BJ (cell line): ENCODE measurements around the gene TREM2. TPM values are rescaled to one million over a fixed set of nuclear protein-coding genes. Genes with fewer than 3 reads are reported as not detected.

Source experiments
- CTCF ChIA-PET: fragments of 350-600 bp; formaldehyde crosslinking; extraction: SDS; loops from one replicate; lab custom pipeline; 2021; ENCODE audit warnings: antibody characterized with exemption, inconsistent platforms; lab: Yijun Ruan, JAX
- POLR2A ChIA-PET: fragments of 300-600 bp; sonication (Branson Sonifier 250); formaldehyde crosslinking; extraction: SDS; loops from one replicate; lab custom pipeline; 2021; ENCODE audit warnings: antibody characterized with exemption; lab: Charles Lee
- DNase-seq: peaks from one replicate; pipeline ENCODE4 v3.0.0-alpha.2; 2011; ENCODE audit warnings: low read depth
- H3K27me3 ChIP-seq: 2 replicates; pipeline ENCODE4 v1.6.0; 2011; ENCODE audit warnings: low read length; ENCODE audit not compliant: control insufficient read depth, insufficient read depth
- H3K36me3 ChIP-seq: 2 replicates; pipeline ENCODE4 v1.5.1; 2011; ENCODE audit warnings: low read length; ENCODE audit not compliant: control insufficient read depth, insufficient read depth
- H3K4me3 ChIP-seq: 2 replicates; pipeline ENCODE4 v1.5.1; 2011; ENCODE audit warnings: low read depth, mild to moderate bottlenecking, control low read depth, low read length
- polyA plus RNA-seq: library from polyadenylated mRNA; depleted of rRNA; stranded (reverse); fragments of >200 nt; gene quantifications from 2 replicates; pipeline ENCODE4 v1.2.3, GENCODE V29; 2011
- TF ChIP-seq, protein P1 (sequence below): IDR thresholded peaks from 2 replicates; pipeline ENCODE4 v1.5.1; 2011; ENCODE audit warnings: low read depth, mild to moderate bottlenecking, control low read depth, inconsistent platforms, low read length, moderate library complexity; ENCODE audit not compliant: insufficient read depth

The TREM2 gene
- polyA plus RNA-seq, 1 experiment = not detected

DNA sequence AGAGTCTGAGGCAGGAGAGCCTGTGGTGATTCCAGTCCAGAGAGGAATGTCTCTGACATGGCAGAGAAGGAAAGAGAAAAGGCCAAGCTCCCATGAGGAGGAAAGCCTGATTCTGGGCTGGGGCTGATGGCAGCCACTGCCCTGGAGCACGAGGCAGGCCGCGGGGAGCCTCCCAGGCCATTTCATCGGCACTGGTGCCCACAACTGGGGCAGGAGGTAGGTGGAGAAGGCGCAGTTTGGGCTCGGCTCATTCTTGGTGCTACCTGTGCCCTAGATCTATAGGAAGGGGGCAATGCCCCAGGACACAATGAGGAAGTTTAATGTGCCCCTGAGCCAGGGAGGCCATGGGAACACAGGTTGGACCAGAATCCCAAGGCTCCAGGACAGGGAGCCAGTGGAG lies 6.1 kb downstream of the TREM2 start:
- Histone ChIP-seq H3K4me3 (no peak overlapping the region), H3K27me3 (peaks cover 4% of the 10 kb centered on the region), H3K36me3 (no peaks in the 10 kb centered on the region)
- ChIA-PET POLR2A (no interaction called here), CTCF (interaction anchor here (1.7 kb wide), 1 partner anchor 25 kb away, joined by 5 read pairs; no protein-coding TSS in a partner anchor)
- DNase-seq = no peak
- TF ChIP-seq, protein P1, sequence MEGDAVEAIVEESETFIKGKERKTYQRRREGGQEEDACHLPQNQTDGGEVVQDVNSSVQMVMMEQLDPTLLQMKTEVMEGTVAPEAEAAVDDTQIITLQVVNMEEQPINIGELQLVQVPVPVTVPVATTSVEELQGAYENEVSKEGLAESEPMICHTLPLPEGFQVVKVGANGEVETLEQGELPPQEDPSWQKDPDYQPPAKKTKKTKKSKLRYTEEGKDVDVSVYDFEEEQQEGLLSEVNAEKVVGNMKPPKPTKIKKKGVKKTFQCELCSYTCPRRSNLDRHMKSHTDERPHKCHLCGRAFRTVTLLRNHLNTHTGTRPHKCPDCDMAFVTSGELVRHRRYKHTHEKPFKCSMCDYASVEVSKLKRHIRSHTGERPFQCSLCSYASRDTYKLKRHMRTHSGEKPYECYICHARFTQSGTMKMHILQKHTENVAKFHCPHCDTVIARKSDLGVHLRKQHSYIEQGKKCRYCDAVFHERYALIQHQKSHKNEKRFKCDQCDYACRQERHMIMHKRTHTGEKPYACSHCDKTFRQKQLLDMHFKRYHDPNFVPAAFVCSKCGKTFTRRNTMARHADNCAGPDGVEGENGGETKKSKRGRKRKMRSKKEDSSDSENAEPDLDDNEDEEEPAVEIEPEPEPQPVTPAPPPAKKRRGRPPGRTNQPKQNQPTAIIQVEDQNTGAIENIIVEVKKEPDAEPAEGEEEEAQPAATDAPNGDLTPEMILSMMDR = no peak

DNA sequence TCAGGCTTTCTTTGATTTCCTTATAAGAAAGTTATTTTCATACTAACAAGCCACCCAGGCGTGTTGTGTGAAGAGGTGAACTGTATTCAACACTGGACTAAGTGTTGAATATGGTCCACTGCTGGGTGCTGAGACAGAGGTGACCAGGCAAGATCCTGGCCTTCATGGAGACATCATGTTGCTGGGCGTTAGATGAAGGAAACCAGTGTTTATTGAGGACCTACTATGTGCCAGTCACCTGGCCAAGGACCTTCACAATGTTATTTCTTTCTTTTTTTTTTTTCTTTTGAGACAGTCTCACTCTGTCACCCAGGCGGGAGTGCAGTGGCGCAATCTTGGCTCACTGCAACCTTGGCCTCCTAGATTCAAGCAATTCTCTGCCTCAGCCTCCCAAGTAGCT lies 6.9 kb downstream of the TREM2 start:
- ChIA-PET POLR2A (no interaction called here), CTCF (no interaction called here)
- no peak for DNase-seq
- peaks cover 4% of the 10 kb centered on the region for H3K27me3 ChIP-seq
- H3K36me3 ChIP-seq = no peaks in the 10 kb centered on the region
- no peak overlapping the region for H3K4me3 ChIP-seq
- TF ChIP-seq, protein P1 = no peak

DNA sequence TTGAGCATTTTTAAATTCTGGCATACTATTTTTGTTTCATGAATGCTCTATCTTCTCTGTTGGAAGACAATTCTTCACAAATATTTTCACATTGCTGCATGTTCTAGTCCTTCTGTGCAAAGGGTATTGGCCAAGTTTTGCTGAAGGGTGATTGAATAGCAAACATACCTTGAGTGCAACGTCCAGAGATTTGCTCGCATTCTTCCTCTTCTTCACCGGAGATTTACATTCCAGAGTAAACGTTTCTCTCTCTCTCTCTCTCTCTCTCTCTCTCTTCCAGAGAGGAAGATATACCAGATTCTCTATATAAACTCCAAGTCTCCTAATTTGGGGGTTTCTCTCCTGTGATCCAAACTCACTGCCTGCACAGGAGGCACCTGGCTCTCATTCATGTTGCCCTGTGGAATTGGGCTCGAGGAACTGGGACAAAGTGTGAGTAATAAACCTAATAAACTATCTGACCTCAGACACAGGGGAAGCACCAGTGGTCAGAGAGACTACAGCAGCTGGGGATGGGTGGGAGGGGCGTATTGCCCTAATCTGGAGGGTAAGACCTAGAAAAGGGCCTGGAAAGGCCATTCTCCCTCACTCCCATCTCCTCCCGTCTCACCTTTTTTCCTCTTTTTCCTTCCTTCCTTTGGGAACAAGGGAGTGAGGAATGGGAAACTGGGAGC lies 7.6 kb downstream of the TREM2 start:
- Histone ChIP-seq H3K27me3 (peaks cover 3% of the 10 kb centered on the region), H3K4me3 (no peak overlapping the region), H3K36me3 (no peaks in the 10 kb centered on the region)
- DNase-seq = no peak
- CTCF ChIA-PET = no interaction called here
- POLR2A ChIA-PET = no interaction called here
- TF ChIP-seq, protein P1 = no peak

DNA sequence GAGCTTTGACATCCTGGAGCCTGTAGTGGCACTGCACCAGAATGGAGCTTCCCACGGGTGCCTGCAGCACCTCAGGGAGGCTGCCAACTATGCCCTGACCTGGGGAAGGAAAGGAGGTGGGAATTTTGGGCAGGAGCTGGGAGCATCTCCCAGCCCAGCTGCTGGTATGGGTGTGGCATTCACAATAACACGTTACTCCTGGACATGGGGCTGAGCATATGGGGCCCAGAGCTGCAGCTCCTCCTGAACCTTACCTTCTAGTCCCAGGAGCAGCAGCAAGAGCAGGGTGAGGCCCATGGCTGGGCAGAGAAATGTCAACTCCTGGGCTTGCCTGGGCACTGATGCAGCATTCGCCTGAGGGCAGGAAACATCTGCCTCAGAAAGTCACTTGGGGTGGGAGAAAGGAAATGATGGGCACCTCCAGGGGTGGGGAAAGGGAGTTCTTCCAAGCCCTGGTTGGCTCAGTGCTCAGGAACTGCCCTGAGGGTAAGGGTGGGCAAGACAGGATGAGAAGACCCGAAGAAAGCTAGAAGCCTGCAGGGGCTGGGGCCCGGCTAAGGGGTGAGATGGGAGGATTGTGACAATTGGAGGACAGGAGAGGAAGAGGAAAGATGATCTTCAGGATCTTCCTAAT lies 8.8 kb downstream of the TREM2 start, which contains the start of gene TREML1:
Gene TREML1 (minus strand): TSS at position 356 of the 634 bp plus-strand sequence. CDS start 59 bp downstream, at position 297.
- ChIA-PET POLR2A (no interaction called here), CTCF (interaction anchor here (1.2 to 1.4 kb wide), 2 partner anchors 34 to 62 kb away, joined by 3 read pairs; no protein-coding TSS in a partner anchor)

DNA sequence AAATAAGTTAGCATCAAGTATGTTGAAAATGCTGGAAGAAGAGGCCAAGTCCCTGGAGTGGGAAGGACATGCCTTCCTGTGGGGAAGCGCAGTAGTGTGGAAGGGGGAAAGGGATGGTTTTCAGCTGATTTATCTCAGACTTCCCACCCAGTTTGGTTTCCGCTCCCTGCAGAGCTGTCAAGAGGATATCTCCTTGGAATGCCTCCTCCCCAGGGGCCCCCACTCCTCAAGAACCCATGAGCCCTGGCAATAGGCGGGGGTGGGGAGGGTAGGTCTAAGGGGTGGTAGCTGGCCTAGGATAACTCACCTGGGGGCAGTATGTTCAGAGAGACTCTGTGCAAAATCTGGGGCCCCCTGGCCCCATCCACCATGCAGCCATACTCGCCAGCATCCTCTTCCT lies 9.5 kb downstream of the TREM2 start:
- TF ChIP-seq, protein P1 = no peak
- Histone ChIP-seq H3K36me3 (no peaks in the 10 kb centered on the region), H3K27me3 (peaks cover 3% of the 10 kb centered on the region; the same call in 1 of the 2 replicates), H3K4me3 (no peak overlapping the region)
- CTCF ChIA-PET = interaction anchor here (1.2 to 1.4 kb wide), 2 partner anchors 33 to 62 kb away, joined by 3 read pairs; no protein-coding TSS in a partner anchor
- no peak for DNase-seq
- POLR2A ChIA-PET = no interaction called here

More for the DNA sequence above, 8.8 kb downstream of the TREM2 start, which contains the start of gene TREML1:
- Histone ChIP-seq H3K36me3 (no peaks in the 10 kb centered on the region), H3K4me3 (no peak within 1 kb of the TSS), H3K27me3 (peaks cover 3% of the 10 kb centered on the region; the same call in 1 of the 2 replicates)
- no peak for DNase-seq
- TF ChIP-seq, protein P1 = no peak
